HG02642 (cell line): ENCODE data around the gene COL27A1.

Experiments
- ATAC-seq: cut with Tn5 transposase; IDR thresholded peaks from one replicate; pipeline ENCODE4 v1.9.1; 2021; ENCODE audit warnings: mild to moderate bottlenecking; ENCODE audit not compliant: unreplicated experiment, poor library complexity

COL27A1 gene

DNA sequence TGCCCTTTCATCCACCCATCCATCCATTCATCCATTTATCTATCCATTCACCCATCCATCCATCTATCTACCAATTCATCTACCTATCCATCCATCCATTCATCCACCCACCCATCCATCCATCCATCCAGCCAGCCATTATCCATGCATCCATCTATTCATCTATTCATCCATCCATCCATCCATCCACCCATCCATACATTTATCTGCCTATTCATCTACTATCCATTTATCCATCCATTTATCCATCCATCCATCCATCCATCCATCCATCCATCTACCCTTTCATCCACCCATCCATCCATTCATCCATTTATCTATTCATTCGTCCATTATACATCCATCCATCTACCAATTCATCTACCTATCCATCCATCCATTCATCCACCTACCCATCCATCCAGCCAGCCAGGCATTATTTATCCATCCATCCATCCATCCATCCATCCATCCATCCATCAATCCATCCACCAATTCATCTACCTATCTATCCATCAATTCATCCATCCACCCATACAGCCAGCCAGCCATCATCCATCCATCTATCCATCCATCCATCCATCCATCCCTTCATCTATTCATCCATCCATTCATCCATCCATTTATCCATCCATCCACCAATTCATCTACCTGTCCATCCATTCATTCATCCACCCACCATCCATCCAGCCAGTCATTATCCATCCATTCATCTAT lies 10.2 kb downstream of the COL27A1 start:
- ATAC-seq: no peak

DNA sequence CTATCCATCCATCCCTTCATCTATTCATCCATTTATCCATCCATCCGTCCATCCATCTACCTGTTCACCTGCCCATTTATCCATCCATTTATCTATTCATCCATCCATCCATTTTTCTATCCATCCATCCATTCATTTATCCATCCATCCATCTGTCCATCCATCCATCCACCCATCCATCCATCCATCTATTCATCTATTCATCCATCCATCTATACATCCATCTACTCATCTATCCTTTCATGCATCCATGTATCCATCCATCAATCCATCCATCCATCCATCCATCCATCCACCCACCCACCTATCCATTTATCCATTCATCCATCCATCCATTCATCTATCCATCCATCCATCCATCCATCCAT lies 10.8 kb downstream of the COL27A1 start:
- no peak for ATAC-seq

DNA sequence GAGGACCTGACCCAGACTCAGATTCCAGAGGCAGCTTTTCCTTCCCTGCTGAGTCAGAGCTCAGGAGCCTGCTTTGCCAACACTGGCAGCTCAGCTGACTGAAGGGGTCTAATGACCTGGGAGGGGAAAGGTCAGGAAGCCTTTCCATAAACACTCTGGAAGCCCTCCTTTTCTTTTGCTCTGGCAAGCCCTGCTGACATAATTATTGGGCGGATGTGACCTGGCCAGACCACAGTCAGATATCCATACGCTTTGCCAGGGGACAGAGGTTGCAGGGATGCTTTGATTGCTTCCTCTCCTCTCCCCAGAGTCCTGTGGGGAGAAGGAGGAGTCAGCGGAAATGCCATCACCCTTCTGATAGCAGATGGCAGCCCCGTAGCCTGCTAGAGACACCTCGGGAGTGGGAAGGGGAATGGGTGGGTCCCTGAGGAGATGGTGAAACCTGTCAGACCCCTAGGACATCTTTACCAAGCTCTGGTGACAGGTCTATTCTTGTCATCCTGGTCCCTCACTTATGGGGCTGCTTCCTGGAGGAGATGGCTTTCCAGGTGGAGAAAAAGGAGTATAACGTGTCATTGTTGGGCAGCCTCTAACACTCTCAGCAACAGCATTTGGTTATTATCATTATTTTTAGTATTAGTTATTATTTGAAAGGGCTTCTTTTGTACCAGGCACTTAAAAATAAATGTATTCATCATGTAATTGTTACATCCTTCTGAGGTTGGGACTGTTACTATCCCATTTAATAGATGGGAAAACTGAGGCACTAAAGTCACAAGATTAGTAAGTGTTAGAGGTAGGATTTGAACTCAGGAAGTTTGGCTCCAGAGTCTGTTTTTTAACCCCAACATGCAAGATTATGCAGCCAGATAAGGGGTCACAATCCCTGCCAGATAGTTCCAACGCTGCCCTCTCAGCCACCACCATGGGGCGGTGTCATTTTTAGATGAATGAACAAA lies 11.6 kb downstream of the COL27A1 start:
- ATAC-seq: no peak

DNA sequence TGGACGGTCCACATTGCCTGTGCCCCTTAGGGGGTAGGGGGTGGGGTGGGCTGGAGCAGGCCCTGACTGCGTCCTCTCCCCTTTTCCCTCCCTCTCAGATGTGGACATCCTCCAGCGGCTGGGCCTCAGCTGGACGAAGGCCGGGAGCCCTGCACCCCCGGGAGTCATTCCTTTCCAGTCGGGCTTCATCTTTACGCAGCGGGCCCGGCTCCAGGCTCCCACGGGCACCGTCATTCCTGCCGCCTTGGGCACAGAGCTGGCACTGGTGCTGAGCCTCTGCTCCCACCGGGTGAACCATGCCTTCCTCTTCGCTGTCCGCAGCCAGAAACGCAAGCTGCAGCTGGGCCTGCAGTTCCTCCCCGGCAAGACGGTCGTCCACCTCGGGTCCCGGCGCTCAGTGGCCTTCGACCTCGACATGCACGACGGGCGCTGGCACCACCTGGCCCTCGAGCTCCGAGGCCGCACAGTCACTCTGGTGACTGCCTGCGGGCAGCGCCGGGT lies 12.3 kb downstream of the COL27A1 start:
- ATAC-seq: no peak

DNA sequence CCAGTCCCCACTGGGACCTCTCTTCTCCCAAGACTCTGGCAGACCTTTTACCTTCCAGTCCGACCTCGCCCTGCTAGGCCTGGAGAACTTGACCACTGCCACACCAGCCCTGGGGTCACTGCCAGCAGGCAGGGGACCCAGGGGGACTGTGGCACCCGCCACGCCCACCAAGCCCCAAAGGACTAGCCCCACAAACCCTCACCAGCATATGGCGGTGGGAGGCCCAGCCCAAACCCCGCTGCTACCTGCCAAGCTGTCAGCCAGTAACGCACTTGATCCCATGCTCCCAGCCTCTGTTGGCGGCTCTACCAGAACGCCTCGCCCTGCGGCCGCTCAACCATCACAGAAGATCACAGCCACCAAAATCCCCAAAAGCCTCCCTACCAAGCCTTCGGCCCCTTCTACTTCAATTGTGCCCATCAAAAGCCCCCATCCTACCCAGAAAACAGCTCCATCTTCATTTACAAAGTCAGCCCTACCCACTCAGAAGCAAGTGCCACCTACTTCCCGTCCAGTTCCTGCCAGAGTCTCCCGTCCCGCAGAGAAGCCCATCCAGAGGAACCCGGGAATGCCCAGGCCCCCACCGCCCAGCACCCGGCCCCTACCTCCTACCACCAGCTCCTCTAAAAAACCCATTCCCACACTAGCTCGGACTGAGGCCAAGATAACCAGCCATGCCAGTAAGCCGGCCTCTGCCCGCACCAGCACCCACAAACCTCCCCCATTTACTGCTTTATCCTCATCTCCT lies 13.1 kb downstream of the COL27A1 start:
- ATAC-seq: no peak

DNA sequence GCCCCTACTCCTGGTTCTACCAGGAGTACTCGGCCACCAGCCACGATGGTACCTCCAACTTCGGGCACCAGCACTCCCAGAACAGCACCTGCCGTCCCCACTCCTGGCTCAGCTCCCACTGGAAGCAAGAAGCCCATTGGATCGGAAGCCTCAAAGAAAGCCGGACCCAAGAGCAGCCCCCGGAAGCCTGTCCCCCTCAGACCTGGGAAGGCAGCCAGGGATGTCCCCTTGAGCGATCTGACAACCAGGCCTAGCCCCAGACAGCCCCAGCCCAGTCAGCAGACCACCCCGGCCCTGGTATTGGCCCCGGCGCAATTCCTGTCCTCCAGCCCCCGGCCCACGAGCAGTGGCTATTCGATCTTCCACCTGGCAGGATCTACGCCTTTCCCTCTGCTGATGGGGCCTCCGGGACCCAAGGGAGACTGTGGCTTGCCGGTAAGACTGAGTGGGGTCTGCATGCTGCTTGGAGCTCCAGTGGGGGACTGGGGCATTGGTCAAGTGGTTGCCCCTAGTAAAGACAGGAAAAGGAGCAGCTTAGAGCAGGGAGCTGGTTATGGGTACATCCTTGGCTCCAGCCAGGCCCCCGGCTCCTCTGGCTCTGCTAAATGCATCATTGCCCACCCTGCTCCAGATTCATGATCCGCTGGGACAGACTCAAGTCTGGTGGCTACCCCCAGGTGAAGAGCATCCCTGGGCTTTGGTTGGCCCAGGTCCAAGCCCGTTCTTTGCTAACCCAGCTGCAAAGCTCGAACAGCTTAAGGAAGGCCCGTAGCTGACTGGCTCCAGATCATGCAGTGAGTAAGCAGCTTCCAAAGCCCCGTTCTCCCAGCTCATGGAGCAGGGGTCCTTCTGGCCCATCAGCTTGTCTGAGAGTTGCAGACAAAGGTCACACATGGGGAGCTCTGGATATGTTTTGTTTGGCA lies 14.0 kb downstream of the COL27A1 start:
- ATAC-seq: no peak

DNA sequence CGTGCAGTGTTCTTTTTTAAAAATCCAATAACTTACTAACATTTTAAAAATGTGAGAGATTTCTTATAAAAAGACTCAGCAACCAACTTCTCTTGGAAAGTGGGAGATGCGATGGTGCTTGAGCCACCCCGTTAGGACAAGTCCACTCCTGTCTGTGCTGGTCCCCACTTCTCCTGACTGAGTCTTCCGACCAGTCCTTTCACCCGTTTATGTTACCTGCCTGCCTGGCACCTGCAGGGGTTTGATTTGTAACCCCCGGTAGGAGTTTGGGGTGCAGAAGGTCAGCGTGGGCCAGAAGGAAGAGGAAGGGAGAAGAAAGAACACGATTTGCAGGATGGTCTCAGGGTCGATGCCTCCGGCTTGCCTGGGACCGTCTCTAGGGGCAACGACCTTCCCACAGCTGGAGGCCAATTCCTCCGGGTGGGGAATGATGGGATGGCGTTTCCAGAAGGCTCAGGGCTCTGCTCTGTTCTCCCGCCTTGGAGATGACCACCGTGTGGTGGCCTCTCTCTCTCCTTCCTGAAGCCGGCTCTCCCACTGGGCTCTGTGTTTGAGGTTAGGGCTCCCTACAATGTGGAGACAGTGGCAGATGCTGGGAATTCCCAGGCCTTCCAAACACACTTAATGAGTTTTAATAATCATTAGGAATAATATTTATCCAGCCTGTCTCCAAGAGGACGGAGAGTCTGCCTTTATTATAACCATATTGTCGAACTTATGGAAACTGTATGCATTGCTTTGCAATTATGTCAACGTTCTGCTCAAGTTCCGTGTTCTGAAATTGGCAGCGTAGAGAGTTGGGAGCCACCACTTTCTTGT lies 14.8 kb downstream of the COL27A1 start:
- ATAC-seq: no peak

DNA sequence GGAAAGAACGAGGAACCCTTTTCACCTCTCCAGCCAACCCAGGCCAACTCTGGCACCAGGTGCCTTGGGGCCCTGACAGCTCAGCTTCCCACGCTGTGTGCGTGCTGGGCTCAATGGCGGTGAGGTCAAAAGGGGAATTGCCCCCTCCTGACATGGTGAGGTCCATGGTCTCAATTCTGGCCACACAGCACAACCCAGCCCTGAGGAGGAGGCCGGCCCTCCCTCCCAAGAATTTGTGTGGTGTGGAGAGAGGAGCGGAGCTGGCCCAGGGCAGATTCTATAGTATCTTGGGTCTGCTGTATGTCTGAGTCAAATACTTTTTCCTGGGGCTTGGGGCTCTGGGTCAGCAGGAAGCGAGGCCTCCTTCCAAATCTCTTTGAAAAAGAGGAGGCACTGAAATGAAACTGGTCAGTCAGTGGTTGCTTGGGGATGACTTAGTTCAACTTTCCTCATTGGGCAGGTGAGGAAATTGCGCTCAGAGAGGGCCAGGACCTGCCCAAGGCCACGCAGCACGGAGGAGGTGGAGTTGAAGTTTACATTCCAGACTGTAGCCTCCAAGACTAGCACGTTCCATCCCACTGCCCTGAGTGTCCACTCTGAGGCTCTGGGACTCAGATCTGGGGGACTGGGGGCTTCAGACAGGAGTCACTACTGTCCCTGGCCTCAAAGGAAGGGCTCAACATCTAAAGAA lies 15.6 kb downstream of the COL27A1 start:
- no peak for ATAC-seq

DNA sequence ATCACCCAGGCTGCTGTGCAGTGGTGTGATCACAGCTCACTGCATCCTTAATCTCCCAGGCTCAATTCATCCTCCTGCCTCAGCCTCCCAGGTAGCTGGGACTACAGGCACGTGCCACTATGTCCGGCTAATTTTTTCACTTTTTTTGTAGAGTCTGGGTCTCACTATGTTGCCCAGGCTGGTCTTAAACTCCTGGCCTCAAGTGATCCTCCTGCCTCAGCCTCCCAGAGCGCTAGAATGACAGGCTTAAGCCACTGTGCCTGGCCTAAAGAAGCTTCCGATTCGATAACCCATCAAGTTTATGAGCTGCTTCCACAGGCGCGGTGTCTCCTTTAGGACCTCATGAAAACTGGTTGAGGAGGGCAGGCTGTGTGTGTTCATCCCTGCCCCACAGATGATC lies 16.2 kb downstream of the COL27A1 start:
- no peak for ATAC-seq

DNA sequence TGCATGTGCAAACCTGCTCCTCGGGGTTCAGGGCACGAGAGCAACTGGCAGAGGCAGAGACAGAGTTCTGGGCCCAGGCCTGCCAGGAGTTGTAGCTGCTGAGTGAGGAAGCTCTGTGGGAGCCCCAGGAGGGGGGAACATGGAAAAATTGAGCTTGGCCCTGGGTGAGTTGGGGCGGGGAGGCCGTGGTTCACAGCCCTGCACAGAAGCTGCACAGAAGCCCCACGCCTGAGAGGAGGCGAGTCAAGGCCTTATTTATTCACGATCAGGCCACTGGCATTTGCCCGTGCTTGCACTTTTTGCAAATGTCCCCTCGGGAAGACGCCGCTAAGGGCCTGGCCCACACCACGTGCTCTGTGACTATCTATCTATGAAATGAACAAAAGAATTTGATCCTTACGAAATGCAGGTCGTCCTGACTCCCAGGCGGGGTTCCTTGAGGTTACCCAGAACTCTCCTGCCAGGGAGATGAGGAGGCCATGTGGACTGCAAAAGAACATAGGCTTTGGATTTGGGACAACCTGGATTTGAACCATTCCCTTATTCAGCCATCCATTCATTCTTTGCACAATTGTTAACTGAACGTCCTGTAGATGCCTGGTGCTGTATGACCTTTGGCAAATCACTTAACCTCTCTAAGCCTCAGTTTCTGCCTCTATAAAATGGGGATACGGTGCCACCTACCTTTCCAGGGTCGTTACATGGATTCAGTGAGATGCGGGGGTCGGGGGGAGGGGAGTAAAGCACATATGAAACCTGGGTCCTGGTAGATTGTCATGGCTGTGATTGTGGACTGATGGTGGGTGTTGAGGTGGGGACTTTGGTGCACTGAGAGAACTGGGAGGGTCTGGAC lies 17.9 kb downstream of the COL27A1 start:
- no peak for ATAC-seq

DNA sequence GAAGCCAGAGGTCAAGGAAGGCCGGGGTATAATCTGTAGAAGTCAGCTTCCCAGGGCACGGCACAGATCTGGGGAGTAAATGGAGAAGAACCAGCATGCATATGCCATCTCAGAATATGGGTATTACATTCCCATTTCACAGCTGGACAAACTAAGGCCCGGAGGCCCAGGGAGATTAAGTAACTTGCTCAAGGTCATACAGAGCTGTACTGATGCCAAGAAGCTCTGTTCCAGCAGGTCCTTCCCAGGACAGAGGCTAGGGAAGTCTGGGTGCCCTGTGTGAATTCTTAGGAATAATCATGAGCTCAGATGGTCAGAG lies 19.2 kb downstream of the COL27A1 start:
- ATAC-seq: no peak

DNA sequence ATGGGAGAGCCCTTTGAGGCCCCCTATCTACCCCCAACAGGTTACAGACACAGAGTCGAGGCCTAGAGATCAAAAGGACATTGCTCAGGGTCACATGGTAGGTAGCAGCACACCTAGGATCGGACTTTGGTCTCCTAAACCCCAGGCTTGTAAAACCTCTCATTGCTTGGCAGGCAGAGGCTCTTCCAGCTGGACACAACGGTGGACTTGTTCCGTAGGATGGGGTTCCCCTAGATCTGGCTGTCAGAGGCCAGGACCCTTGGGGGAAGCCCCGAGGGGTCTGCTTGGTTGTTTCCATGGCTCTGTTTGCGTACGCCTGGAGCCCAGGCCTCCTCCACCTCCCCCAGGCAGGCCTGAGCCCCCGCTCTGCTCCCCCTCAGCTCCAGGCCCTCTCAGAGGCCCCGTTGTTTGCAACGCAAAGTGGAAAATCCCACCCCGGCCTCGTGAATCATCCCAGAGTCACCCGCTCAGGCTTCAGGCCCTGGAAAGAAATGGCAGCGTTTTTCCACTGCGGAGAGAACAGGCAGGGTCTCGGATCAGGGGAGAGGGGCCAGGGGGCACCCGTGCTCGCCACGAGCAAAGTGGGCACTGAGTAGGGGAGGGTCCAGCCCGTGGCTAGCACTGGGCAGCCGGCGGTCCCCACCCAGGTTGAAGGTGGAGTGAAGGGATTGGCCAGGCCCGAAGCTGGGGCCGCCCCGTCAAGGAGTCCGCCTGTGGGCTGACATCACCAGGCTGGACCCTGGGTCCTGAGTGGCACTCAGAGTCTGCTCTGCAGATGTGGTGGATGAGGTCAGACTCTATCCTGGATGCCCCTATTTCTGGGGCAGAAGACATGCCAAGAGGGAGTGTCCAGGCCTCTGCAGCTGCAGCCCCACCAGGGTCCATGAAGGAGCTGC lies 19.8 kb downstream of the COL27A1 start:
- no peak for ATAC-seq

DNA sequence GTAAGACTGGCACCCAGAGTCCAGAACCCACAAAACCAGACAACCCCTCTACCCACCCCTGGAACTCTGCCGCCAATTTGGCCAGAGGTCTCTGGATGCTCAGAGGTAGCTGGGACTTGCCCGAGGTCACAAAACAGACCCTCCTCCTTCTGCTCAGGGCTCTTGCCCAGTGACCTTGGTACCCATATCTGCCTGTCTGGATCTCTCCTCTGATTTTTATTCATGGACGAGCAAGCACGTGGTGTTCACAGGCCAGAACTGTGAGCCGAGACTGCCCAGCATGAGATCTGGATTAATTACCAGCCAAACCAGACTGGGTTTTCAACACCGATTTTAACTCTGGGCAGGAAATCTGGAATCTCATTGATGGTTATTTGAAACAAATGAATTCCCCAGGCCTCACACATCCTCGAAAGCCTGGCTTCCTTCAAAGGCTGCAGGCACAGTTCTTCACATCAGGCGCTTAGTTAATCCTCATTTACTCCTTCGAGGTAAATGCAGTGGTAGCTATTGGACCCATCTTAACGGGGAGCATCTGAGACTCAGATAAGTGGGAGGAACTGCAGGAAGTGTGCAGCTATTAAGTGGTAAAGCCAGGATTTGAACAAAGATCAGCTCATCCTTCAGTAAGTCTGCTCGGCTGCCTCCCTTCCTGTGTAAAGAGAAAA lies 21.4 kb downstream of the COL27A1 start:
- ATAC-seq: no peak

DNA sequence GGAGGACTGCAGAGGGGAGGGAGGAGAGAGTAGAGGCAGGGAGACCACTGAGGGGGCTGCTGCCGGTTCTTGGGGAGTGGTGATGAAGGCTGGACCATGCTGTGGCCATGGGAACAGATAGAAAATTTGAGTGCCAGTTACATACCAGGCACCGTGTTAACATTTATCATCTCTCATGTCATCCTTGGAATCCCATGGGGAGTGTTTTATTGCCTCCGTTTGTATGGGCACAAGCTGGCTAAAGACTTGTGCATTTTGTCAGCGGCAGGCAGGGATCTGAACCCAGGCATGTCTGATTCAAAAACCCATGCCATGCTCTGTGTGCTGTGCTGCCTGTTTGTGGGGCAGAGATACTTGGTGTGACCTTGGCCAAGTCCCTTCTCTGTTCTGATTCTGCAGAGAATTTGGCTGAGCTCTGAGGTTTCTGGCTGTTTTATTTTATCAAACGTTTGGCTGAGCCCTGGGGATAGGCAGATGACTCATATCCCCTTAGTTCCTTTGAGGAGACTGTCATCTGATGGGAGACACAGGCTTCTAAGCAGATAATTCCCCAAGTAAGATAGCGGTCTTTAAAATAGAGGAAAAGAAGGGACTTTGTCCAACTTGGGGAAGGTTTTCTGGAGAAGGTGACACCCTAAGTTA lies 22.2 kb downstream of the COL27A1 start:
- ATAC-seq: no peak

DNA sequence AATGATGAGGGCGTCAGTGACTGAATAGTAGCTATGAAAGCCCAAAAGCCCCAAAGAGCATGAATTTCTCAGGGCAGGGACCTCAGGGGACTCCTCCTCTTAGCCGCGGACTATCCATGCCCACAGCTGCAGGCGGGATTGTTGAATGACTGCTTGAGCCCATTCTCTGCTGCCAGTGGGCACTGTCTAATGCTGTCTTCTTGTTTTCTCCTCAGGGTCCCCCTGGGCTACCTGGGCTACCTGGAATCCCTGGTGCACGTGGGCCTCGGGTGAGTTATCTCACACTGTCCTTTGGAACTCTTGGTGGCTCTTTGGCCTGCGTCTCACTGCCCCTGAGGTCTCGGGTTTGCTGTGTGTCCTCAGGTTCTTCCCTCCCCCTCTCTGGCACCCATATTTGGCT lies 22.7 kb downstream of the COL27A1 start:
- ATAC-seq: no peak
